K562 (cell line): Measurements from ENCODE around the gene ADM5. TPM values are rescaled to one million over a fixed set of nuclear protein-coding genes. Genes with fewer than 3 reads are reported as not detected.
A peak's percentile ranks its signal among the peaks of the same experiment; 100 is the strongest.

Experiments
- ADNP ChIP-seq: fragments of 200-800 bp; sonication (Bioruptor generic); IDR thresholded peaks from 2 replicates; pipeline ENCODE4 v1.6.1; 2016; ENCODE audit warnings: missing genetic modification characterization, missing compliant biosample characterization
- CEBPG ChIP-seq, 3 experiments: fragments of 200-800 bp in 1 of 3; sonication (Bioruptor generic) in 1 of 3; sonication (generic) in 1 of 3; formaldehyde crosslinking in 1 of 3; IDR thresholded peaks in 2 of 3; conservative IDR thresholded peaks in 1 of 3; 2 replicates each; pipeline versions ENCODE4 v1.6.1 to v1.8.0; 2016 to 2022; ENCODE audit warnings: missing compliant biosample characterization in 2 of 3, missing genetic modification characterization in 2 of 3, mild to moderate bottlenecking in 1 of 3, missing genetic modification reagents in 1 of 3
- FOS ChIP-seq: IDR thresholded peaks from 3 replicates; pipeline ENCODE4 v1.6.1; 2011; ENCODE audit not compliant: insufficient read length; ENCODE audit errors: extremely low read depth
- FOXA1 ChIP-seq: fragments of 450-650 bp; IDR thresholded peaks from 2 replicates; pipeline ENCODE4 v1.6.1; 2016; ENCODE audit warnings: mild to moderate bottlenecking, borderline replicate concordance
- FOXM1 ChIP-seq, 2 experiments: fragments of 450-650 bp in 1 of 2; sonication (generic) in 1 of 2; formaldehyde crosslinking in 1 of 2; IDR thresholded peaks; 2 replicates each; pipeline versions ENCODE4 v1.6.1 to v1.9.0; 2017 to 2022; ENCODE audit warnings: low read depth in 2 of 2, mild to moderate bottlenecking in 2 of 2, missing genetic modification reagents in 1 of 2, moderate library complexity in 1 of 2
- HDGF ChIP-seq: fragments of 450-650 bp; IDR thresholded peaks from 2 replicates; pipeline ENCODE4 v1.6.1; 2016
- HLTF ChIP-seq: fragments of 450-650 bp; IDR thresholded peaks from 2 replicates; pipeline ENCODE4 v1.6.1; 2016
- KDM4B ChIP-seq, 2 experiments: fragments of 450-650 bp in 1 of 2; sonication (generic) in 1 of 2; IDR thresholded peaks; 2 replicates each; pipeline ENCODE4 v1.6.1; 2016 to 2017; ENCODE audit warnings: borderline replicate concordance in 2 of 2, antibody characterized with exemption in 1 of 2, low read depth in 1 of 2, mild to moderate bottlenecking in 1 of 2
- MECOM ChIP-seq: fragments of 250-450 bp; sonication (Bioruptor Pico); IDR thresholded peaks from 2 replicates; pipeline ENCODE4 v1.8.0; 2022; ENCODE audit warnings: inconsistent platforms
- MTA3 ChIP-seq: fragments of 450-650 bp; formaldehyde crosslinking; IDR thresholded peaks from 2 replicates; pipeline ENCODE4 v1.6.1; 2017; ENCODE audit warnings: mild to moderate bottlenecking, borderline replicate concordance
- TBP ChIP-seq: optimal IDR thresholded peaks from 2 replicates; pipeline ENCODE3; 2011; ENCODE audit warnings: low read depth, low read length, improper control_type of control experiment
- ZBTB7A ChIP-seq: IDR thresholded peaks from 2 replicates; pipeline ENCODE4 v1.6.1; 2011; ENCODE audit warnings: low read depth, mild to moderate bottlenecking, low read length, moderate library complexity, borderline replicate concordance; ENCODE audit not compliant: control insufficient read depth
- ZNF143 ChIP-seq: sonication (generic); formaldehyde crosslinking; IDR thresholded peaks from 2 replicates; pipeline ENCODE4 v1.9.0; 2022; ENCODE audit warnings: mild to moderate bottlenecking, missing genetic modification reagents
- ZNF197 ChIP-seq: fragments of 200-800 bp; sonication (Bioruptor generic); IDR thresholded peaks from 2 replicates; pipeline ENCODE4 v1.6.1; 2016; ENCODE audit warnings: low read depth, missing genetic modification characterization, missing compliant biosample characterization
- polyA plus RNA-seq, 8 experiments: library from polyadenylated mRNA; depleted of rRNA in 4 of 8; stranded (reverse) in 5 of 8; unstranded in 3 of 8; fragments of >200 nt; fragmentation: Nextera tagmentation in 2 of 8; fragmentation: Illumina TruSeq in 1 of 8; extraction: Ambion mirVana in 2 of 8; extraction: Trizol in 1 of 8; gene quantifications; 2 replicates each; pipeline versions ENCODE4 v1.2.1 to v1.2.3, GENCODE V29; 2011 to 2014; ENCODE audit warnings: inconsistent platforms in 1 of 8, missing spikeins in 1 of 8
- total RNA-seq, 7 experiments: library from RNA; depleted of rRNA in 6 of 7; stranded (reverse); fragments of >200 nt in 6 of 7; fragmentation: Illumina TruSeq in 2 of 7; extraction: Trizol in 2 of 7; gene quantifications; 2 replicates each; pipeline versions ENCODE4 v1.2.1 to v1.2.3, GENCODE V29; 2011 to 2021; ENCODE audit warnings: low replicate concordance in 1 of 7
- TF ChIP-seq, protein P1 (sequence below): fragments of 150-350 bp; IDR thresholded peaks from 2 replicates; pipeline ENCODE4 v1.6.1; 2014; ENCODE audit warnings: low read depth, mild to moderate bottlenecking, low read length, borderline replicate concordance
- TF ChIP-seq, protein P2 (sequence below), 2 experiments: IDR thresholded peaks in 1 of 2; conservative IDR thresholded peaks in 1 of 2; 2 replicates each; pipeline ENCODE4 v1.6.1; 2016; ENCODE audit warnings: low read depth in 2 of 2, mild to moderate bottlenecking in 1 of 2, missing compliant biosample characterization in 1 of 2, missing genetic modification characterization in 1 of 2, moderate library complexity in 1 of 2
- TF ChIP-seq, protein P3 (sequence below): fragments of 250-450 bp; sonication (Bioruptor Pico); IDR thresholded peaks from 2 replicates; pipeline ENCODE4 v1.4.0; 2020
- TF ChIP-seq, protein P4 (sequence below): fragments of 450-650 bp; formaldehyde crosslinking; IDR thresholded peaks from 2 replicates; pipeline ENCODE4 v1.4.0; 2020; ENCODE audit warnings: mild to moderate bottlenecking

The ADM5 gene
- total and polyA plus RNA-seq, 9 of the 15 experiments (the other 6 are each of a cell fraction or from before 2014, with no cell fraction given), result 0.13 to 8.4 (median 2.0) TPM; not detected in 1

DNA sequence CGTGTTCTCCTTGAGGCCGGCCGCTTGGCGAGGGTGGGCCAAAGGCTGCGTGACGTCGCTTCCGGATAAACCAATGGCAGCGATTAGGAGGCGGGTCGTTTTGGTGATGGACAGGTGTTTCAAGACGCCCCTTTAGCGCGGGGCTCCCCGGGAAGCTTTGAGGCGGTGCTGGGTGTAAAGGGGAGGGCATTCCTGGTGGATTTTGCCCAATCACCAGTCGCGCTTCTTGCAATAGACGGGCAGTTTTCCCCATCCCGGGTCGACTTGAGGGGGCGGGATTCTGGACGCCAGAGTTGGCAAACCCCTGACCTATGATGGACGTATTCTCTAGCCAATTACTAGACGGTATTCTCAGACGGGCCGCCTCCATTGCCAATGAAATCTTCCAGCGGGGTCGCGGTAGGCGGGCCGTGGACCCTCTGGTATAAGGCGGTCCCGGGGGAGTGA, 12.6 kb upstream of the ADM5 start (continued):
- TF ChIP-seq CEBPG (CRISPR knock-in tag; IDR thresholded peaks at IDR 0.05) (peak; percentile 34), CEBPG (tag; conservative IDR thresholded peaks at IDR 0.05 in 1 of 2, IDR thresholded peaks at IDR 0.05 in 1 of 2) (peak; percentile 62 to 81; a peak in 2 of 4 replicates), MTA3 (peak; percentile 95), ZNF197 (CRISPR knock-in tag) (no peak), KDM4B (IDR thresholded peaks at IDR 0.05; ENCODE audit: borderline replicate concordance in 2 of 2, low read depth in 1 of 2) (no peak; a peak in 1 of 4 replicates), ADNP (tag) (no peak), ZBTB7A (peak; percentile 91; the same call in 1 of the 2 replicates), ZNF143 (CRISPR knock-in tag) (0 out of 2 replicates have a peak, but pooled peaks have one; percentile 1), TBP (peak; percentile 94), MECOM (no peak), FOXM1 (IDR thresholded peaks at IDR 0.05; ENCODE audit: low read depth) (peak; percentile 32; the same call in 1 of the 2 replicates), FOXM1 (CRISPR knock-in tag; IDR thresholded peaks at IDR 0.05; ENCODE audit: low read depth) (no peak), FOXA1 (no peak), FOS (peak; percentile 97), HDGF (no peak), HLTF (no peak)
- TF ChIP-seq, protein P1, sequence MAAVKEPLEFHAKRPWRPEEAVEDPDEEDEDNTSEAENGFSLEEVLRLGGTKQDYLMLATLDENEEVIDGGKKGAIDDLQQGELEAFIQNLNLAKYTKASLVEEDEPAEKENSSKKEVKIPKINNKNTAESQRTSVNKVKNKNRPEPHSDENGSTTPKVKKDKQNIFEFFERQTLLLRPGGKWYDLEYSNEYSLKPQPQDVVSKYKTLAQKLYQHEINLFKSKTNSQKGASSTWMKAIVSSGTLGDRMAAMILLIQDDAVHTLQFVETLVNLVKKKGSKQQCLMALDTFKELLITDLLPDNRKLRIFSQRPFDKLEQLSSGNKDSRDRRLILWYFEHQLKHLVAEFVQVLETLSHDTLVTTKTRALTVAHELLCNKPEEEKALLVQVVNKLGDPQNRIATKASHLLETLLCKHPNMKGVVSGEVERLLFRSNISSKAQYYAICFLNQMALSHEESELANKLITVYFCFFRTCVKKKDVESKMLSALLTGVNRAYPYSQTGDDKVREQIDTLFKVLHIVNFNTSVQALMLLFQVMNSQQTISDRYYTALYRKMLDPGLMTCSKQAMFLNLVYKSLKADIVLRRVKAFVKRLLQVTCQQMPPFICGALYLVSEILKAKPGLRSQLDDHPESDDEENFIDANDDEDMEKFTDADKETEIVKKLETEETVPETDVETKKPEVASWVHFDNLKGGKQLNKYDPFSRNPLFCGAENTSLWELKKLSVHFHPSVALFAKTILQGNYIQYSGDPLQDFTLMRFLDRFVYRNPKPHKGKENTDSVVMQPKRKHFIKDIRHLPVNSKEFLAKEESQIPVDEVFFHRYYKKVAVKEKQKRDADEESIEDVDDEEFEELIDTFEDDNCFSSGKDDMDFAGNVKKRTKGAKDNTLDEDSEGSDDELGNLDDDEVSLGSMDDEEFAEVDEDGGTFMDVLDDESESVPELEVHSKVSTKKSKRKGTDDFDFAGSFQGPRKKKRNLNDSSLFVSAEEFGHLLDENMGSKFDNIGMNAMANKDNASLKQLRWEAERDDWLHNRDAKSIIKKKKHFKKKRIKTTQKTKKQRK, result peak; percentile 97
- TF ChIP-seq, protein P2, sequence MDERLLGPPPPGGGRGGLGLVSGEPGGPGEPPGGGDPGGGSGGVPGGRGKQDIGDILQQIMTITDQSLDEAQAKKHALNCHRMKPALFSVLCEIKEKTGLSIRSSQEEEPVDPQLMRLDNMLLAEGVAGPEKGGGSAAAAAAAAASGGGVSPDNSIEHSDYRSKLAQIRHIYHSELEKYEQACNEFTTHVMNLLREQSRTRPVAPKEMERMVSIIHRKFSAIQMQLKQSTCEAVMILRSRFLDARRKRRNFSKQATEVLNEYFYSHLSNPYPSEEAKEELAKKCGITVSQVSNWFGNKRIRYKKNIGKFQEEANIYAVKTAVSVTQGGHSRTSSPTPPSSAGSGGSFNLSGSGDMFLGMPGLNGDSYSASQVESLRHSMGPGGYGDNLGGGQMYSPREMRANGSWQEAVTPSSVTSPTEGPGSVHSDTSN (CRISPR knock-in tag; IDR thresholded peaks at IDR 0.05; ENCODE audit: low read depth), result peak; percentile 74
- TF ChIP-seq, protein P2 (tag; conservative IDR thresholded peaks at IDR 0.05; ENCODE audit: low read depth), result peak; percentile 100
- TF ChIP-seq, protein P3, sequence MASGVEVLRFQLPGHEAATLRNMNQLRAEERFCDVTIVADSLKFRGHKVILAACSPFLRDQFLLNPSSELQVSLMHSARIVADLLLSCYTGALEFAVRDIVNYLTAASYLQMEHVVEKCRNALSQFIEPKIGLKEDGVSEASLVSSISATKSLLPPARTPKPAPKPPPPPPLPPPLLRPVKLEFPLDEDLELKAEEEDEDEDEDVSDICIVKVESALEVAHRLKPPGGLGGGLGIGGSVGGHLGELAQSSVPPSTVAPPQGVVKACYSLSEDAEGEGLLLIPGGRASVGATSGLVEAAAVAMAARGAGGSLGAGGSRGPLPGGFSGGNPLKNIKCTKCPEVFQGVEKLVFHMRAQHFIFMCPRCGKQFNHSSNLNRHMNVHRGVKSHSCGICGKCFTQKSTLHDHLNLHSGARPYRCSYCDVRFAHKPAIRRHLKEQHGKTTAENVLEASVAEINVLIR (CRISPR knock-in tag), result peak; percentile 86
- TF ChIP-seq, protein P4, sequence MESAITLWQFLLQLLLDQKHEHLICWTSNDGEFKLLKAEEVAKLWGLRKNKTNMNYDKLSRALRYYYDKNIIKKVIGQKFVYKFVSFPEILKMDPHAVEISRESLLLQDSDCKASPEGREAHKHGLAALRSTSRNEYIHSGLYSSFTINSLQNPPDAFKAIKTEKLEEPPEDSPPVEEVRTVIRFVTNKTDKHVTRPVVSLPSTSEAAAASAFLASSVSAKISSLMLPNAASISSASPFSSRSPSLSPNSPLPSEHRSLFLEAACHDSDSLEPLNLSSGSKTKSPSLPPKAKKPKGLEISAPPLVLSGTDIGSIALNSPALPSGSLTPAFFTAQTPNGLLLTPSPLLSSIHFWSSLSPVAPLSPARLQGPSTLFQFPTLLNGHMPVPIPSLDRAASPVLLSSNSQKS (CRISPR knock-in tag), result no peak
